ENCODE results near the gene DHX35.
A peak's percentile ranks its signal among the peaks of the same experiment; 100 is the strongest.

DHX35 gene

DNA sequence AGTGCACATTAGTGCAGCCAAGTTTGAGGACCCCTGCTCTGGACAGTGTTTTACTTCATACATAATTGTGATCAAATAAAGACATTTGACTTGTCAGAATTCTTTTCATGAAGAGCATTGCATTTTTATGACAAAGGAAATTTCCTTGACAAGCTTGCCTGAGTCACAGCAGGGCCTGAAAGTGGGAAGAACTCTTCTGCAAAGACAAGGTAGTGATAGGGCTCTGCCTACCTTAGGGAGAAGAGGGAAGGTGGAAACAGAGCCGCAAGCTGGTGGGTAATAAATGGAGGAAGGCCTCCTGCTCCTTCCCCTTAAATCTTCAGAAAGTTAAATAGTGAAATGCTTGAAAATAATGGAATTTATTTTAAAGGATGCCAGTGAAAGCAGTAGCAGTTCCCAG is 118.2 kb downstream of the DHX35 start:
- DNase-seq (ENCODE audit: extremely low spot score), result no peak
- ChIA-PET CTCF (interaction anchor here (0.6 to 6.2 kb wide), 22 partner anchors 9 to 431 kb away, joined by 3 to 136 read pairs (median 4); partner anchors contain the start of gene DHX35), POLR2A (interaction anchor here (0.6 kb wide), 1 partner anchor 225 kb away, joined by 4 read pairs; no protein-coding TSS in a partner anchor)
- TF ChIP-seq CTCF (IDR thresholded peaks at IDR 0.05; ENCODE audit: control extremely low read depth, extremely low read depth, low read depth, missing control alignments), result no peak

DNA sequence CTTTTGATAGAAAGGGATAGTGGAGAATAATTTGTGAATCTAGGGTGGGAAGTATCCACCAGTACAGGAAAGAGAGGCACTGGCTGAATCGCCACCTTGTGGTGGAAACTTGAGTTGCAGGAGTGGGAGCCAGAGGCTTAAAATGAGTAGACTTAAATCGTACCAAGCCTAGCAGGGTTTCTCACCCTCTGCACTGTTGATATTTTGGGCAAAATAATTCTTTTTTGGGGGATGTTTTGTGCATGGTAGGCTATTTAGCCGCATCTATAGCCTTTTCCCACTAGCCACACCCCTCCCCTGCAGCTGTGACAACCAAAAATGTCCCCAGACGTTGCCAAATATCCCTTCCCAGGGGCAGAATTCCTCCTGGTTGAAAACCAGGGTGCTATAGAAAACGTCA is 119.1 kb downstream of the DHX35 start:
- TF ChIP-seq CTCF (IDR thresholded peaks at IDR 0.05; ENCODE audit: control extremely low read depth, extremely low read depth, low read depth, missing control alignments), result peak; percentile 86
- ChIA-PET CTCF (interaction anchor here (0.6 to 6.2 kb wide), 21 partner anchors 12 to 432 kb away, joined by 3 to 136 read pairs (median 4); partner anchors contain the start of genes DHX35 and FAM83D), POLR2A (no interaction called here)
- peak; percentile 80 for DNase-seq (ENCODE audit: extremely low spot score)

GRCh38 chr20:39082622-39083398 is 120.7 kb downstream of the DHX35 start:
- ChIA-PET CTCF (interaction anchor here (0.9 to 6.2 kb wide), 5 partner anchors 10 to 60 kb away, joined by 3 to 136 read pairs (median 47); no protein-coding TSS in a partner anchor), POLR2A (no interaction called here)
- no peak for TF ChIP-seq CTCF (IDR thresholded peaks at IDR 0.05; ENCODE audit: control extremely low read depth, extremely low read depth, low read depth, missing control alignments)
- DNase-seq (ENCODE audit: extremely low spot score), result no peak

DNA sequence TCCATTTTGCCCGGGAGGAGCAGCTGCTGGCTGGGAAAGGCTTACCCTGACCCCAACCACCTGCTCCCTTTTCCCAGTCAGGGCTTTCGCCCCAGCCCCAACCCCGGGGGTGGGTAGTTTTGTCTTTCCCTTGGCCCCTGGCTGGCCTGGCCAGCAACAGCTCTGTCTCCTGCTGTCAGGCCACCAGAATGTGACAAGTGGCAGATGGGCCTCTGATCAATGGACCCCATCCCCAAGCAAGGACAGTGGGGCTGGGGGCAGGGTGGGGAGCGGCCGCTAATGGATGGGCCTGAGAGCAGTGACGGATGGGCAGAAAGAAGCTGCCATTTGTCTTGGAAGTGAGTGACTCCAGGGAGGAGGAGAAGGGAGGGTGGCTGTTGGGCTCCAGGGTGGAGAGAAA is 121.6 kb downstream of the DHX35 start:
- TF ChIP-seq CTCF (IDR thresholded peaks at IDR 0.05; ENCODE audit: control extremely low read depth, extremely low read depth, low read depth, missing control alignments), result no peak
- ChIA-PET CTCF (interaction anchor here (5.6 to 6.2 kb wide), 2 partner anchors 15 to 34 kb away, joined by 78 to 136 read pairs; no protein-coding TSS in a partner anchor), POLR2A (interaction anchor here (0.6 kb wide), 1 partner anchor 8 kb away, joined by 4 read pairs; no protein-coding TSS in a partner anchor)
- DNase-seq (ENCODE audit: extremely low spot score), result no peak

DNA sequence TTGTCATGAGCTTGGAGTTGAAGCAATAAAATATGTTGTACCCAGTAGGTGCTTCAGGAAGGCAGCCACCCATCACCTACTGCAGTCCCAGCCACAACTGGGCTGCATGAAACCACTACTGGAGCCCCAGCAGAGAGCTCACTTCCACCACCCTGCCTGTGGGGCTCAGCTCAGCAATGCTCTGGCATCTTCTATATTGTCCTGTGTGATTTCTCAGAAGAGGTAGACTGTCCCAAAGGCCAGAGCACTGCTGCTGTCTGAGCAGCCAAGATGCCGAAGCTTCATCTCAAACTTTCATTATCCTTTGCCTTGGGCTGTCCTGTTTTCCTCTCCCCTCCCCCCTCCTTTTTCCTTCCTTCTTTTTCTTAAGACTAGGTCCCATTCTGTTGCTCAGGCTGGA is 126.9 kb downstream of the DHX35 start:
- no peak for DNase-seq (ENCODE audit: extremely low spot score)
- CTCF ChIA-PET, result interaction anchor here (1.1 to 3.7 kb wide), 3 partner anchors 9 to 39 kb away, joined by 3 to 22 read pairs (median 5); no protein-coding TSS in a partner anchor
- no peak for TF ChIP-seq CTCF (IDR thresholded peaks at IDR 0.05; ENCODE audit: control extremely low read depth, extremely low read depth, low read depth, missing control alignments)
- POLR2A ChIA-PET, result no interaction called here
